ENCODE measurements around the gene FAM9B. TPM values are rescaled to one million over a fixed set of nuclear protein-coding genes. Genes with fewer than 3 reads are reported as not detected.

FAM9B gene
- total RNA-seq, 1 donor = not detected

DNA sequence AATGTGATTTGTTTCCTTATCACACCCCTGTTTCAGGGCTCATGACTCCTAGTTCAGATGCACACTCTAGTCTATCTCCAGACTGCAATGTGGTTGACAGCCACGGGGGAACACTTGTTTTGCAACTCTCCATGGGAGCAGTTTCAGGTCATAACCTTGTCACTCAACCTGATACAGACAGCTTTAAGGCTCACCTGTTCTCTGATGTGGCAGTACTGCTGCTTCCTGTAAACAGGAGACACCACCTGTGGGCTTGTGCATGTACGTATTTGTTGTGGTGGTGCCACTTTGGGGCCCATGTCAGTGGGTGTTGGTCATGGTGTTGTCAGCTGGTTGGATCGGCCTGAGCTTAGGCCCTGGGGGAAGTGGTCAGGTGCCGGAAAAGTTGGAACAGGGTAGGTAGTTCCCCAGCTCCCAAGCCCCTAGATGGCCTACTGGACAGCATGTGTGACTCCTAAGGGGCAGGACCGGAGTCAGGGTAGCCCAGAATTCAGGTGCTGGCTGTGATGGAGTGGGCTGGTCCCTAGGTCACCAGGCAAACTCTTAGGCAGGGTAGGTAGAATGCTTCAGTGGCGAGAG, 46.2 kb downstream of the FAM9B start:
- no peak overlapping the region for H3K4me3 ChIP-seq (ENCODE audit: low read depth, low read length)
- no peak for DNase-seq (ENCODE audit: low read depth)
- TF ChIP-seq, protein P1, sequence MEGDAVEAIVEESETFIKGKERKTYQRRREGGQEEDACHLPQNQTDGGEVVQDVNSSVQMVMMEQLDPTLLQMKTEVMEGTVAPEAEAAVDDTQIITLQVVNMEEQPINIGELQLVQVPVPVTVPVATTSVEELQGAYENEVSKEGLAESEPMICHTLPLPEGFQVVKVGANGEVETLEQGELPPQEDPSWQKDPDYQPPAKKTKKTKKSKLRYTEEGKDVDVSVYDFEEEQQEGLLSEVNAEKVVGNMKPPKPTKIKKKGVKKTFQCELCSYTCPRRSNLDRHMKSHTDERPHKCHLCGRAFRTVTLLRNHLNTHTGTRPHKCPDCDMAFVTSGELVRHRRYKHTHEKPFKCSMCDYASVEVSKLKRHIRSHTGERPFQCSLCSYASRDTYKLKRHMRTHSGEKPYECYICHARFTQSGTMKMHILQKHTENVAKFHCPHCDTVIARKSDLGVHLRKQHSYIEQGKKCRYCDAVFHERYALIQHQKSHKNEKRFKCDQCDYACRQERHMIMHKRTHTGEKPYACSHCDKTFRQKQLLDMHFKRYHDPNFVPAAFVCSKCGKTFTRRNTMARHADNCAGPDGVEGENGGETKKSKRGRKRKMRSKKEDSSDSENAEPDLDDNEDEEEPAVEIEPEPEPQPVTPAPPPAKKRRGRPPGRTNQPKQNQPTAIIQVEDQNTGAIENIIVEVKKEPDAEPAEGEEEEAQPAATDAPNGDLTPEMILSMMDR (IDR thresholded peaks at IDR 0.05; ENCODE audit: insufficient read depth, low read length) = no peak

DNA sequence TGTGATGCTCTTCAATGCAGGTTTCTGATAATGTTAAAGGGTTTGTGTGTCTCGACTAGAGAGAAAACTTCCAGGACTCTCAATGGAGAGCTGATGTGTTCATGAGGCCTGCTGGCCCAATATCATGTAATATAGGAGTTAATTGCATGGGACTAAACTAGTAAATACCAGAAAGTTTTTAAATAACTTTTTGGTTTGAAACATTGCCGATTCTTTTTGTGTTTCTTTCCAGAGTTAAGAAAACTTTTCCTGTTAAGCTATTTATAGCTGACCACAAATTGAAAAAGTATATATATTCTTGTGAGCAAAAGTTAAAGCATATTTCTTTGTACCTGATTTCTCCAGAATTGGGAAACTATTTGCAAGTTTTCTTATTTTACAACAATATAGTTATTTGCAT, 49.7 kb downstream of the FAM9B start:
- TF ChIP-seq, protein P1 (IDR thresholded peaks at IDR 0.05; ENCODE audit: insufficient read depth, low read length) = no peak
- H3K4me3 ChIP-seq (ENCODE audit: low read depth, low read length) = no peak overlapping the region
- DNase-seq (ENCODE audit: low read depth) = no peak

DNA sequence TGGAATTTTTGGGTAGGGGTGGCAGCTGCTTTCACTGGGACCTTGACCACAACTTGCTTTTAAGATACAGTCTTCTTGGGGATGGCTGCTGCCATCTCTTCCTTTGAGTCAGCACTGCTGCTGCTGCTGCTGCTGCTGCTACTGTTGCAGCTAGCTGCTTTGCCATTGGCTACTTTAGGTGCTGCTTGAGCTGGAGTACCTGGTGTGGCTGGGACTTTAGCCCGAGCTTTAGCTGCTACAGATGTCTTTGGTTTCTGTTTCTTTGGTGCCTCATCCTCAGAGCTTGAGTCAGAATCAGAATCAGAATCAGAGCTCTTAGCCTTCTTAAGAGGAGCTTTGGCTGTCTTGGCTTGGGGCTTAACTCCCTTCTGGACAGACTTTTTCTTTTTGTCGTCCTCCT, 52.2 kb downstream of the FAM9B start:
- TF ChIP-seq, protein P1 (IDR thresholded peaks at IDR 0.05; ENCODE audit: insufficient read depth, low read length) = no peak
- H3K4me3 ChIP-seq (ENCODE audit: low read depth, low read length) = no peak overlapping the region

DNA sequence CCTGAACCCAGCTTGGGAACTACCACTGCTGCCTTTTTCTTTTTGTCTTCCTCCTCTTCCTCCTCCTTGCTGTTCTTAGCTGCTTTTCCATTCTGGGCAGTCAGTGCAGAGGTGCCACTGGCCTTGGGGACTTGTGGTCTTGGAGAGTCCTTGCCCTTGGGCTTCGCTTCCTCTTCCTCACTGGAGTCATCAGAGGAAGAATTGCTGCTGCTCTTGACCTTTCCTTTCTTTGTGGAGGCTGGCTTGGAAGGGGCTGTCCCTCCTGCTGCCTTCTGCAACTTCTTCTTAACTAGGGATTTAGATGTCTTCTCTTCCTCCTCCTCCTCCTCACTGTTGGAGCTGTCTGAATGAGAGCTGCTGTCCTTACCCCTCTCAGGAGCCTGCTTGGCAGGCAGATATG, 53.2 kb downstream of the FAM9B start:
- no peak overlapping the region for H3K4me3 ChIP-seq (ENCODE audit: low read depth, low read length)
- TF ChIP-seq, protein P1 (IDR thresholded peaks at IDR 0.05; ENCODE audit: insufficient read depth, low read length) = no peak
- DNase-seq (ENCODE audit: low read depth) = no peak

More for the DNA sequence above, 52.2 kb downstream of the FAM9B start:
- DNase-seq (ENCODE audit: low read depth) = no peak

Other genes with a start within 250 kb of the FAM9B start
- not detected in 2 replicates for gene FAM9A, start 232.7 kb downstream of the FAM9B start, total RNA-seq (ENCODE audit: low replicate concordance)

All from fibroblast of the aortic adventitia (primary cell).